ENCODE results near the gene ARHGEF17.

GRCh38 chr11:73416786-73417185 lies 108.7 kb downstream of the ARHGEF17 start:
- TF ChIP-seq CTCF (conservative IDR thresholded peaks at IDR 0.05 in 1 of 2, IDR thresholded peaks at IDR 0.05 in 1 of 2; ENCODE audit: low read depth in 1 of 2, low read length in 2 of 2) (no peak), EZH2 (IDR thresholded peaks at IDR 0.05; ENCODE audit: low read length, missing control alignments) (no peak)
